Measurements from ENCODE around the gene ERLIN1.
"Not testable (repeated sequence)": the region's sequence is repeated elsewhere in the genome, so short reads cannot be mapped to it uniquely, and the experiment has no call there.

GRCh38 chr10:100125335-100125734 is 60.5 kb downstream of the ERLIN1 start:
- not testable (repeated sequence) for TF ChIP-seq POLR2A (IDR thresholded peaks at IDR 0.05; ENCODE audit: extremely low read depth, insufficient read length)
- TF ChIP-seq, protein P1, sequence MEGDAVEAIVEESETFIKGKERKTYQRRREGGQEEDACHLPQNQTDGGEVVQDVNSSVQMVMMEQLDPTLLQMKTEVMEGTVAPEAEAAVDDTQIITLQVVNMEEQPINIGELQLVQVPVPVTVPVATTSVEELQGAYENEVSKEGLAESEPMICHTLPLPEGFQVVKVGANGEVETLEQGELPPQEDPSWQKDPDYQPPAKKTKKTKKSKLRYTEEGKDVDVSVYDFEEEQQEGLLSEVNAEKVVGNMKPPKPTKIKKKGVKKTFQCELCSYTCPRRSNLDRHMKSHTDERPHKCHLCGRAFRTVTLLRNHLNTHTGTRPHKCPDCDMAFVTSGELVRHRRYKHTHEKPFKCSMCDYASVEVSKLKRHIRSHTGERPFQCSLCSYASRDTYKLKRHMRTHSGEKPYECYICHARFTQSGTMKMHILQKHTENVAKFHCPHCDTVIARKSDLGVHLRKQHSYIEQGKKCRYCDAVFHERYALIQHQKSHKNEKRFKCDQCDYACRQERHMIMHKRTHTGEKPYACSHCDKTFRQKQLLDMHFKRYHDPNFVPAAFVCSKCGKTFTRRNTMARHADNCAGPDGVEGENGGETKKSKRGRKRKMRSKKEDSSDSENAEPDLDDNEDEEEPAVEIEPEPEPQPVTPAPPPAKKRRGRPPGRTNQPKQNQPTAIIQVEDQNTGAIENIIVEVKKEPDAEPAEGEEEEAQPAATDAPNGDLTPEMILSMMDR (IDR thresholded peaks at IDR 0.05; ENCODE audit: low read depth, low read length), result not testable (repeated sequence)

All from NB4 (cell line).